Type B pancreatic cell (in vitro differentiated cells): Measurements from ENCODE around the gene ZNF275. TPM values are rescaled to one million over a fixed set of nuclear protein-coding genes. Genes with fewer than 3 reads are reported as not detected.

Source experiments
- DNase-seq: peaks from one replicate; pipeline ENCODE4 v3.0.0; 2021; ENCODE audit warnings: mixed read lengths; ENCODE audit not compliant: unreplicated experiment; ENCODE audit errors: extremely low spot score
- H3K27ac Mint-ChIP-seq: 2 replicates; pipeline ENCODE4 v1.8.0; 2021; ENCODE audit warnings: mild to moderate bottlenecking, mixed read lengths
- H3K27me3 Mint-ChIP-seq: 2 replicates; pipeline ENCODE4 v1.8.0; 2021; ENCODE audit warnings: mixed read lengths
- H3K36me3 Mint-ChIP-seq: 2 replicates; pipeline ENCODE4 v1.8.0; 2021; ENCODE audit warnings: mixed read lengths
- H3K4me1 Mint-ChIP-seq: one replicate; pipeline ENCODE4 v1.8.0; 2021; ENCODE audit warnings: mixed read lengths; ENCODE audit not compliant: unreplicated experiment
- H3K4me3 Mint-ChIP-seq: 2 replicates; pipeline ENCODE4 v1.8.0; 2021; ENCODE audit warnings: mild to moderate bottlenecking, mixed read lengths
- H3K9me3 Mint-ChIP-seq: 2 replicates; pipeline ENCODE4 v1.8.0; 2021; ENCODE audit warnings: mixed read lengths
- total RNA-seq: library from RNA; stranded (reverse); gene quantifications from 2 replicates; pipeline ENCODE4 v1.2.1, GENCODE V29; 2021; ENCODE audit warnings: low replicate concordance
- TF ChIP-seq, protein P1 (sequence below): fragments of 200-600 bp; sonication (generic); conservative IDR thresholded peaks from 2 replicates; pipeline ENCODE4 v1.5.0; 2021; ENCODE audit warnings: antibody characterized with exemption, mild to moderate bottlenecking

Gene ZNF275
- total RNA-seq, 1 donor from 2014 or later = 11.9 TPM

DNA sequence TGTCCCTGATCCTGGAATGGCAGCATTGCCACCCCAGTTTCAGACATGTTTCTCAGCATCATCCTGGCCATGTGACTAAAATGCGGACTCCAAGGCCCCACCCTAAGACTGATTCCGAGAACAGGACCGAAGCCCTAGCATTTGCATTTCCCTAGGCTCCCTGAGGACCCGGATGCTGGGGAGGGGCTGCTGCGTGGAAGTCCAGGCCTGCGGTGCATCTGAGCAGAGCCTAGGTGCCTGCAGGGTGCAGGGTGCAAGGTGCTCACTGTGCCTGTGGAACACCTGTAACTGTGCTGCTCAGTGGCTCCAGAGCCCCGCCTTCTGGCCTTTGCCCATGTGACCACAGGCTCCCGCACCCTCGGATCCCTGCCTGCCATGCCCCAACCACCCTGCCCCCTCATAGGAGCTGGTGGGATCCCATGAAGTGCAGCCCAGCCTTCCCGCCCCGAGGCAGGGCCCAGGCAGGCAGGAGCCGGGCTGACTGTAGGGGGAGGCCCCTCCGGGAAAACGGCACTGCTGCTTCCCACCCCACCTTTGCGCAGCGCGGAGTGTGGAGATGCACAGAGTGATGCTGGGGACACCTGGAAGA, 27.3 kb upstream of the ZNF275 start:
- H3K27me3 Mint-ChIP-seq = peaks cover 17% of the 10 kb centered on the region
- no peak overlapping the region for H3K4me3 Mint-ChIP-seq
- H3K9me3 Mint-ChIP-seq = no peaks in the 10 kb centered on the region
- H3K36me3 Mint-ChIP-seq = no peaks in the 10 kb centered on the region
- TF ChIP-seq, protein P1, sequence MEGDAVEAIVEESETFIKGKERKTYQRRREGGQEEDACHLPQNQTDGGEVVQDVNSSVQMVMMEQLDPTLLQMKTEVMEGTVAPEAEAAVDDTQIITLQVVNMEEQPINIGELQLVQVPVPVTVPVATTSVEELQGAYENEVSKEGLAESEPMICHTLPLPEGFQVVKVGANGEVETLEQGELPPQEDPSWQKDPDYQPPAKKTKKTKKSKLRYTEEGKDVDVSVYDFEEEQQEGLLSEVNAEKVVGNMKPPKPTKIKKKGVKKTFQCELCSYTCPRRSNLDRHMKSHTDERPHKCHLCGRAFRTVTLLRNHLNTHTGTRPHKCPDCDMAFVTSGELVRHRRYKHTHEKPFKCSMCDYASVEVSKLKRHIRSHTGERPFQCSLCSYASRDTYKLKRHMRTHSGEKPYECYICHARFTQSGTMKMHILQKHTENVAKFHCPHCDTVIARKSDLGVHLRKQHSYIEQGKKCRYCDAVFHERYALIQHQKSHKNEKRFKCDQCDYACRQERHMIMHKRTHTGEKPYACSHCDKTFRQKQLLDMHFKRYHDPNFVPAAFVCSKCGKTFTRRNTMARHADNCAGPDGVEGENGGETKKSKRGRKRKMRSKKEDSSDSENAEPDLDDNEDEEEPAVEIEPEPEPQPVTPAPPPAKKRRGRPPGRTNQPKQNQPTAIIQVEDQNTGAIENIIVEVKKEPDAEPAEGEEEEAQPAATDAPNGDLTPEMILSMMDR = no peak
- DNase-seq = no peak
- no peaks in the 10 kb centered on the region for H3K4me1 Mint-ChIP-seq
- no peak overlapping the region for H3K27ac Mint-ChIP-seq

DNA sequence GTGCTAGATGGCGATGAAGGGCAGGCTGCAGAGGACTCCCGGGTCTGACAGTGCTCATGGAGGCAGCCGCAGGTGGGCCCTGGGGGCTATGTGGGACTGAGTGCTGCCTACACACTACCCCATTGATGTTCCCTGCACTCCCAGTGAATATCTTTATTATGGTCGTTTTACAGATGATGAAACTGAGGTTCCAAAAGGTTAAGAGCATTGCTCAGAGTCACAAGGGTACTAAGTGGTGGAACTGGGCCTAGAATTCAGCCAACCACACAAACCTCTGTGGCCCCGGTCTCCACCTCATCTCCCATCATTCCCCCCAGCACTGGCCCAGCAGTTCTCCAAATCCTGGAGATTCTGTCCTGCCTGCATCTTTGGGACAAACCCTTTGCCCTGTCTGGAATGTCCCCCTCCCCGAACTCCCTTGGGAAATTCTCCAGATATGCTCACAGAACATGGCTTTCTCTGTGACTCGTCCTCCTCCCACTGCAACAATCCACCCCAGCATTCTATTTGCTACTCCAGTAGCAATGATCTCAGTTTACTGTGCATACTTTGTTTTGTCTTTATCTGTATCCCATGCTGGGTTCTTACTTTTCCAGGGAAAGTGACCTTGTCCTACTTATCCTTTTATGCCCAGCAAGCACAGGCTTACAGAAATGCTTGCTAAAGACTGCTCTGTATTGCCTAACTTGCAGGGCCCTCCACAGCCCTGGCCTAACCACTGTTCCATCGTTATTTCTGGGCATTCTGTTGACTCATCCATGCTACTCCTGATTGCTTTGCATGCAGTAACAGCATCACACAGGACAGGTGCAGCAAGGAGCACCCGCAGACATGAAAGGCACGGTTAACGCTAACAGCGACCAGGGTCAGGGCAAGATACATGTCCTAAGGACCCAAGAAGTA, 26.4 kb upstream of the ZNF275 start:
- Mint-ChIP-seq H3K9me3 (no peaks in the 10 kb centered on the region), H3K27ac (no peak overlapping the region), H3K4me1 (no peaks in the 10 kb centered on the region), H3K36me3 (no peaks in the 10 kb centered on the region), H3K27me3 (peaks cover 17% of the 10 kb centered on the region), H3K4me3 (no peak overlapping the region)
- TF ChIP-seq, protein P1 = no peak
- no peak for DNase-seq

DNA sequence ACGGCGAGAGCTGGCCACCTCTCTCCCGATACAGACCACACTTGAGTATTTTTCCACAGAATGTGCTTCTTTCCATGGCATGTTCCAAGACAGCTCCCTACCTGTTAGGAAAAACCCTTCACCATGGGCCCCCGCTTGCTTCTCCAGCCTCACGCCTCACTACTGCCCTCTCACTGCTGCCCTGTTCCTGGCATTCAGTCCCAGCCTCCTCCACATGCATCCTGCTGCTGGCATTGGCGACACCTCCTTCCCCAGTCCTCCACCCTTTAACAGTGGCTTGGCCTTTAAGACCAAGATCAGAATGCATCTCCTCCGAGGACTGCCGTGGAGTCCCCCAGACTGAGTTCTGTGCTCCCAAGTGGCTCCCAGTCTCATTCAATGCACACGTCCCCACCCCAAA, 23.1 kb upstream of the ZNF275 start:
- DNase-seq = no peak
- Mint-ChIP-seq H3K27me3 (no peaks in the 10 kb centered on the region), H3K27ac (no peak overlapping the region), H3K36me3 (no peaks in the 10 kb centered on the region), H3K9me3 (no peaks in the 10 kb centered on the region), H3K4me1 (no peaks in the 10 kb centered on the region), H3K4me3 (no peak overlapping the region)
- TF ChIP-seq, protein P1 = no peak

DNA sequence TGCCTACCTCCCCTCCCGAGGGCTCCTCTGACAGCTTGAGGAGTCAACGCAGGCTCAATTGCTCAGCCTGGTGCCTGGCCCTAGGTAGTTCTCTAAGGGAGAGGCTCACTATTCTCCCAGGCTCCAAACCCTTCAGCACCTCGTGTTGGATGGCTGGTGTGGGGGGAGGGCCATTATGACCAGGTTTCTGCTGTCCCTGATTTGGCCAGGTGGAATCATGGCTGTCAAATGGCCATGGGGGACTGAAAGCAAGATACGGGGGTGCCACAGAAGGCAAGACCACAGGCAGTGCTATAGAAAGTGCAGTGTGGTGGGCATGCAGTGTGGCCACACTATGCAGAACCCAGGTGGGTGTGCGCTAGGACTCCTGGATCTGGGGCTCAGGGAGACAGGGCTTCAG, 21.9 kb upstream of the ZNF275 start:
- Mint-ChIP-seq H3K27me3 (no peaks in the 10 kb centered on the region), H3K36me3 (no peaks in the 10 kb centered on the region), H3K9me3 (no peaks in the 10 kb centered on the region), H3K4me1 (no peaks in the 10 kb centered on the region), H3K4me3 (no peak overlapping the region), H3K27ac (no peak overlapping the region)
- TF ChIP-seq, protein P1 = no peak
- DNase-seq = no peak

DNA sequence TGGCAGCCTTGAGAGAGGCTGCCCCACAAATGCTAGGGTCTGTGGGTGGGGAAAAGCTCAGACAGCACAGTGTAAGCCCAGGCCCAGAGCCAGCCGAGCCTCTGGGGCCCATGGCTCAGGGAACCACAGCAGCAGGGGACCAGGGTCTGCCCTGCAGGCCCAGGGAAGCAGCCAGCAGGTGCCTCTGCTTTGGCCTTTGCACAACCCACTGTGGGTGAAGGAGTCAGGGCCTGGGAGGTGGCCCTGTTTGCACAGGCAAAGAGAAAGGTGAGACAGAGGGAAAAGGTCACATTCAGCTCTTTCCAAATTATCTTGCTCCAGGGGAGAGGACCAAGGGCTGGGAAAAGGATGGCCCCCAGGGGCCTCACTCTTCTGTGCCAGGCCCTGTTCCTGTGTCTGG, 21.1 kb upstream of the ZNF275 start:
- Mint-ChIP-seq H3K27me3 (no peaks in the 10 kb centered on the region), H3K9me3 (no peaks in the 10 kb centered on the region), H3K4me1 (no peaks in the 10 kb centered on the region), H3K36me3 (no peaks in the 10 kb centered on the region), H3K4me3 (no peak overlapping the region), H3K27ac (no peak overlapping the region)
- TF ChIP-seq, protein P1 = no peak
- DNase-seq = no peak
